Keratinocyte (primary cell): Measurements from ENCODE around the gene MSGN1.

Experiments
- CTCF ChIP-seq, 3 experiments: IDR thresholded peaks in 1 of 3; conservative IDR thresholded peaks in 1 of 3; optimal IDR thresholded peaks in 1 of 3; 2 replicates in 2 of 3; 3 replicates in 1 of 3; pipeline versions ENCODE3 to v1.5.1; 2011; ENCODE audit warnings: low read length in 3 of 3, mild to moderate bottlenecking in 3 of 3, moderate library complexity in 2 of 3, control low read depth in 1 of 3, inconsistent platforms in 1 of 3; ENCODE audit not compliant: insufficient read depth in 2 of 3; ENCODE audit errors: extremely low read depth in 1 of 3
- EZH2 ChIP-seq: IDR thresholded peaks from one replicate; pipeline ENCODE4 v1.6.1; 2012; ENCODE audit warnings: inconsistent platforms, mild to moderate bottlenecking, low read length, moderate library complexity

GRCh38 chr2:17821080-17821479 is 4.8 kb downstream of the MSGN1 start:
- TF ChIP-seq CTCF (optimal IDR thresholded peaks at IDR 0.05 in 1 of 3, IDR thresholded peaks at IDR 0.05 in 1 of 3, conservative IDR thresholded peaks at IDR 0.05 in 1 of 3; ENCODE audit: extremely low read depth in 1 of 3, insufficient read depth in 2 of 3, low read length in 3 of 3) (no peak), EZH2 (no peak)
